K562 (cell line): ENCODE results near the gene ARL4D. TPM values are rescaled to one million over a fixed set of nuclear protein-coding genes. Genes with fewer than 3 reads are reported as not detected.

Experiments used
- ATAC-seq: fragments of 200-7000 bp; cut with Tn5 transposase; 3 replicates; pipeline ENCODE4 v1.9.1; 2020; ENCODE audit warnings: moderate library complexity
- BruUV-seq: library from RNA; stranded (reverse); fragments of 400-500 nt; replicated peaks from 2 replicates; lab custom pipeline; 2021; lab: Mats Ljungman, UMichigan
- CTCF ChIA-PET: fragments of 300-600 bp; formaldehyde crosslinking; extraction: SDS; loops from one replicate; lab custom pipeline; 2021; ENCODE audit warnings: low intra/inter-chr PET ratio; lab: Yijun Ruan, JAX
- POLR2A ChIA-PET: fragments of 300-600, 350-650 bp; sonication (Branson Sonifier 250); formaldehyde crosslinking; extraction: SDS; loops from one replicate; lab custom pipeline; 2021; ENCODE audit warnings: antibody characterized with exemption, inconsistent platforms; lab: Yijun Ruan, JAX
- DNase-seq, 4 experiments: peaks; one replicate each; pipeline versions ENCODE4 v3.0.0 to v3.0.0-alpha.2; 2011 to 2018; ENCODE audit warnings: low spot score in 3 of 4, mixed read lengths in 3 of 4; ENCODE audit errors: extremely low read depth in 1 of 4
- FAIRE-seq: peaks from 2 replicates; lab custom pipeline; 2011; peaks lifted over from hg19 to GRCh38; lab: Jason Lieb, UNC
- H2AFZ ChIP-seq: 2 replicates; pipeline ENCODE4 v1.6.0; 2011; ENCODE audit warnings: low read depth, low read length, control low read depth, inconsistent platforms
- H3K27ac ChIP-seq: fragments of 200-600 bp; 3 replicates; pipeline ENCODE4 v1.8.0; 2011; ENCODE audit warnings: low read depth, mild to moderate bottlenecking, control low read depth, inconsistent platforms, low read length, moderate library complexity, mixed read lengths; ENCODE audit errors: extremely low read depth
- H3K27me3 ChIP-seq, 2 experiments: fragments of 300-600 bp in 1 of 2; 2 replicates in 1 of 2; 3 replicates in 1 of 2; pipeline versions ENCODE4 v1.6.0 to v1.8.0; 2011; ENCODE audit warnings: inconsistent platforms in 2 of 2, low read length in 2 of 2, mild to moderate bottlenecking in 1 of 2, mixed read lengths in 1 of 2, moderate library complexity in 1 of 2; ENCODE audit not compliant: control insufficient read depth in 2 of 2, insufficient read depth in 2 of 2
- H3K36me3 ChIP-seq: fragments of 300-600 bp; 3 replicates; pipeline ENCODE4 v1.8.0; 2011; ENCODE audit warnings: mild to moderate bottlenecking, low read length, inconsistent platforms; ENCODE audit not compliant: control insufficient read depth, insufficient read depth
- H3K4me1 ChIP-seq, 2 experiments: fragments of 200-600 bp in 1 of 2; replicated peaks in 1 of 2; 2 replicates in 1 of 2; 3 replicates in 1 of 2; pipeline versions ENCODE4 v1.5.1 to v1.8.0; 2011; ENCODE audit warnings: inconsistent platforms in 2 of 2, low read length in 2 of 2, mild to moderate bottlenecking in 1 of 2, mixed read lengths in 1 of 2, moderate library complexity in 1 of 2; ENCODE audit not compliant: control insufficient read depth in 2 of 2, insufficient read depth in 2 of 2
- H3K4me2 ChIP-seq: 2 replicates; pipeline ENCODE4 v1.6.1; 2011; ENCODE audit warnings: low read length, control low read depth, inconsistent platforms, mixed read lengths; ENCODE audit not compliant: insufficient read depth
- H3K4me3 ChIP-seq: fragments of 200-600 bp; sonication (generic), shearing (Covaris generic); 2 replicates; pipeline ENCODE4 v1.5.1; 2016; ENCODE audit warnings: control low read depth, inconsistent platforms
- H3K79me2 ChIP-seq: fragments of 200-600 bp; 3 replicates; pipeline ENCODE4 v1.8.0; 2011; ENCODE audit warnings: low read length, inconsistent platforms; ENCODE audit not compliant: control insufficient read depth, insufficient read depth
- H3K9ac ChIP-seq, 2 experiments: 2 replicates each; pipeline versions ENCODE4 v1.6.0 to v1.6.1; 2011; ENCODE audit warnings: low read depth in 2 of 2, low read length in 2 of 2, control low read depth in 1 of 2, inconsistent platforms in 1 of 2, mild to moderate bottlenecking in 1 of 2, mixed read lengths in 1 of 2; ENCODE audit not compliant: insufficient read depth in 1 of 2
- H3K9me1 ChIP-seq: one replicate; pipeline ENCODE4 v1.6.0; 2011; ENCODE audit warnings: inconsistent platforms, mild to moderate bottlenecking, low read length, moderate library complexity; ENCODE audit not compliant: control insufficient read depth, insufficient read depth
- H3K9me3 ChIP-seq: replicated peaks from 2 replicates; pipeline ENCODE4 v1.5.1; 2011; ENCODE audit warnings: low read depth, low read length, inconsistent platforms; ENCODE audit not compliant: control insufficient read depth, insufficient read depth
- H4K20me1 ChIP-seq: replicated peaks from 2 replicates; pipeline ENCODE4 v1.6.1; 2011; ENCODE audit warnings: low read length, inconsistent platforms, mixed read lengths; ENCODE audit not compliant: control insufficient read depth, insufficient read depth
- AFF4 ChIP-seq: sonication (generic); formaldehyde crosslinking; IDR thresholded peaks from 2 replicates; pipeline ENCODE4 v1.8.0; 2023; ENCODE audit warnings: mild to moderate bottlenecking, missing genetic modification reagents
- BCOR ChIP-seq: fragments of 450-650 bp; IDR thresholded peaks from 2 replicates; pipeline ENCODE4 v1.6.1; 2016
- CBX1 ChIP-seq: sonication (generic); IDR thresholded peaks from 2 replicates; pipeline ENCODE4 v1.6.1; 2016; ENCODE audit warnings: antibody characterized with exemption, low read depth, mild to moderate bottlenecking
- FOSL1 ChIP-seq: fragments of 200-800 bp; sonication (Bioruptor generic); conservative IDR thresholded peaks from 2 replicates; pipeline ENCODE4 v1.6.1; 2016; ENCODE audit warnings: missing genetic modification characterization, missing compliant biosample characterization
- GABPB1 ChIP-seq: sonication (generic); formaldehyde crosslinking; IDR thresholded peaks from 2 replicates; pipeline ENCODE4 v1.8.0; 2022; ENCODE audit warnings: mild to moderate bottlenecking, missing genetic modification reagents
- HNRNPUL1 ChIP-seq: fragments of 200-400 bp; formaldehyde crosslinking; IDR thresholded peaks from 2 replicates; pipeline ENCODE4 v1.6.1; 2017; ENCODE audit warnings: low read length
- KDM5B ChIP-seq: fragments of 200-600 bp; sonication (generic); IDR thresholded peaks from 2 replicates; pipeline ENCODE4 v1.6.1; 2012; ENCODE audit warnings: low read depth, mild to moderate bottlenecking, moderate library complexity, low read length, control low read depth, inconsistent platforms; ENCODE audit not compliant: insufficient replicate concordance
- LCOR ChIP-seq: sonication (generic); formaldehyde crosslinking; IDR thresholded peaks from 2 replicates; pipeline ENCODE4 v1.8.0; 2022; ENCODE audit warnings: mild to moderate bottlenecking, missing genetic modification reagents
- NCOA4 ChIP-seq: fragments of 450-650 bp; IDR thresholded peaks from 2 replicates; pipeline ENCODE4 v1.6.1; 2018; ENCODE audit warnings: mild to moderate bottlenecking; ENCODE audit not compliant: partially characterized antibody
- RBFOX2 ChIP-seq: fragments of 200-400 bp; formaldehyde crosslinking; IDR thresholded peaks from 2 replicates; pipeline ENCODE4 v1.6.1; 2017; ENCODE audit warnings: low read depth, mild to moderate bottlenecking, low read length, moderate library complexity
- SOX6 ChIP-seq: fragments of 450-650 bp; IDR thresholded peaks from 2 replicates; pipeline ENCODE4 v1.6.1; 2014; ENCODE audit warnings: mild to moderate bottlenecking
- TAF9B ChIP-seq: fragments of 450-650 bp; IDR thresholded peaks from 2 replicates; pipeline ENCODE4 v1.6.1; 2018; ENCODE audit warnings: mild to moderate bottlenecking; ENCODE audit not compliant: partially characterized antibody
- ZNF507 ChIP-seq: conservative IDR thresholded peaks from 2 replicates; pipeline ENCODE4 v1.6.1; 2017; ENCODE audit warnings: missing genetic modification characterization, missing compliant biosample characterization
- WGBS: fragments of 100-300 bp; shearing (Covaris generic); methylation state at CpG from one replicate; pipeline ENCODE4 v1.1.6; 2016; ENCODE audit warnings: low coverage, mixed read lengths; ENCODE audit not compliant: insufficient coverage; ENCODE audit errors: missing lambda C conversion rate; 5-methylcytosine and 5-hydroxymethylcytosine counted together
- in situ Hi-C: fragments of 300-500 bp; cut with MboI; formaldehyde crosslinking; loops from 4 replicates; pipeline ENCODE4 v1.15.0; 2018; ENCODE audit warnings: inconsistent platforms, mixed read lengths
- intact Hi-C: fragments of 100-400 bp; cut with micrococcal nuclease; formaldehyde crosslinking; loops from 2 replicates; pipeline ENCODE4 v1.14.2; 2022
- polyA plus RNA-seq, 8 experiments: library from polyadenylated mRNA; depleted of rRNA in 4 of 8; stranded (reverse) in 5 of 8; unstranded in 3 of 8; fragments of >200 nt; fragmentation: Nextera tagmentation in 2 of 8; fragmentation: Illumina TruSeq in 1 of 8; extraction: Ambion mirVana in 2 of 8; extraction: Trizol in 1 of 8; gene quantifications; 2 replicates each; pipeline versions ENCODE4 v1.2.1 to v1.2.3, GENCODE V29; 2011 to 2014; ENCODE audit warnings: inconsistent platforms in 1 of 8, missing spikeins in 1 of 8
- total RNA-seq, 7 experiments: library from RNA; depleted of rRNA in 6 of 7; stranded (reverse); fragments of >200 nt in 6 of 7; fragmentation: Illumina TruSeq in 2 of 7; extraction: Trizol in 2 of 7; gene quantifications; 2 replicates each; pipeline versions ENCODE4 v1.2.1 to v1.2.3, GENCODE V29; 2011 to 2021; ENCODE audit warnings: low replicate concordance in 1 of 7

ARL4D gene
- total and polyA plus RNA-seq, 9 of the 15 experiments (the other 6 are each of a cell fraction or from before 2014, with no cell fraction given), result 0.07 to 0.53 (median 0.28) TPM; not detected in 1

GRCh38 chr17:43360376-43360738 lies 38.4 kb upstream of the ARL4D start:
- H3K9ac ChIP-seq, result no peak overlapping the region
- H3K79me2 ChIP-seq, result no peaks in the 10 kb centered on the region
- no peaks in the 10 kb centered on the region for H4K20me1 ChIP-seq
- no peaks in the 10 kb centered on the region for H3K36me3 ChIP-seq
- H3K9me1 ChIP-seq, result no peaks in the 10 kb centered on the region
- ChIA-PET CTCF (no interaction called here), POLR2A (no interaction called here)
- ATAC-seq (no peak), DNase-seq (no peak), FAIRE-seq (no peak)
- no peak overlapping the region for H3K4me2 ChIP-seq
- intact Hi-C loops, result no loop called here
- in situ Hi-C loops, result no loop called here
- no peak overlapping the region for H3K4me3 ChIP-seq
- WGBS, result 39% methylated on average over 18 of the region's 18 CpGs
- H3K27me3 ChIP-seq, result peaks cover 0 to 5% of the 10 kb centered on the region in 2 experiments; a peak in 1 of 5 replicates
- no TSS peak for BruUV-seq
- peaks cover 5% of the 10 kb centered on the region for H3K9me3 ChIP-seq
- TF ChIP-seq CBX1 (no peak), BCOR (no peak), TAF9B (no peak), FOSL1 (tag) (0 out of 2 replicates have a peak, but pooled peaks have one; percentile 24)
- no peaks in the 10 kb centered on the region for H3K4me1 ChIP-seq
- no peak overlapping the region for H2AFZ ChIP-seq
- no peak overlapping the region for H3K27ac ChIP-seq

GRCh38 chr17:43360739-43361505 lies 37.9 kb upstream of the ARL4D start:
- 55% methylated on average over 47 of the region's 56 CpGs for WGBS
- no peak overlapping the region for H3K9ac ChIP-seq
- H3K4me3 ChIP-seq, result no peak overlapping the region
- no peaks in the 10 kb centered on the region for H3K79me2 ChIP-seq
- DNase-seq (no peak), FAIRE-seq (no peak), ATAC-seq (no peak)
- no peaks in the 10 kb centered on the region for H4K20me1 ChIP-seq
- POLR2A ChIA-PET, result no interaction called here
- no peaks in the 10 kb centered on the region for H3K9me1 ChIP-seq
- BruUV-seq, result TSS peak; percentile 99
- in situ Hi-C loops, result no loop called here
- H3K4me2 ChIP-seq, result no peak overlapping the region
- H3K27ac ChIP-seq, result no peak overlapping the region
- CTCF ChIA-PET, result no interaction called here
- intact Hi-C loops, result no loop called here
- peaks cover 5% of the 10 kb centered on the region for H3K9me3 ChIP-seq
- no peaks in the 10 kb centered on the region for H3K4me1 ChIP-seq
- peaks cover 0 to 5% of the 10 kb centered on the region in 2 experiments; a peak in 1 of 5 replicates for H3K27me3 ChIP-seq
- no peaks in the 10 kb centered on the region for H3K36me3 ChIP-seq
- no peak overlapping the region for H2AFZ ChIP-seq
- no peak for TF ChIP-seq SOX6
- no peak for TF ChIP-seq ZNF507 (tag)
- TF ChIP-seq NCOA4, result no peak
- no peak for TF ChIP-seq HNRNPUL1
- peak; percentile 49 for TF ChIP-seq KDM5B
- peak; percentile 68; the same call in 1 of the 2 replicates for TF ChIP-seq LCOR (CRISPR knock-in tag)
- peak; percentile 42; the same call in 1 of the 2 replicates for TF ChIP-seq AFF4 (CRISPR knock-in tag)
- TF ChIP-seq GABPB1 (CRISPR knock-in tag), result no peak
- TF ChIP-seq RBFOX2, result peak; percentile 63
